Right lobe of liver (tissue), 4 donors: ENCODE measurements around the gene RBM22.

Experiments used
- POLR2A ChIP-seq: fragments of 450-650 bp; IDR thresholded peaks from one replicate; pipeline ENCODE4 v1.6.1; 2017; ENCODE audit warnings: antibody characterized with exemption, mild to moderate bottlenecking
- TF ChIP-seq, protein P1 (sequence below), 4 donors: fragments of 200-600 bp in 3 of 4; fragments of 450-650 bp in 1 of 4; IDR thresholded peaks; one replicate each; pipeline versions ENCODE4 v1.5.1 to v1.8.0; 2016 to 2022; ENCODE audit warnings: antibody characterized with exemption in 4 of 4, mild to moderate bottlenecking in 2 of 4
- donor health status: DM: no; HTN: no; CAD: no.
- donor health status: DM: no; HTN: no; CAD: no.
- donor health status: DM: no; HTN: yes; CAD: no.

DNA sequence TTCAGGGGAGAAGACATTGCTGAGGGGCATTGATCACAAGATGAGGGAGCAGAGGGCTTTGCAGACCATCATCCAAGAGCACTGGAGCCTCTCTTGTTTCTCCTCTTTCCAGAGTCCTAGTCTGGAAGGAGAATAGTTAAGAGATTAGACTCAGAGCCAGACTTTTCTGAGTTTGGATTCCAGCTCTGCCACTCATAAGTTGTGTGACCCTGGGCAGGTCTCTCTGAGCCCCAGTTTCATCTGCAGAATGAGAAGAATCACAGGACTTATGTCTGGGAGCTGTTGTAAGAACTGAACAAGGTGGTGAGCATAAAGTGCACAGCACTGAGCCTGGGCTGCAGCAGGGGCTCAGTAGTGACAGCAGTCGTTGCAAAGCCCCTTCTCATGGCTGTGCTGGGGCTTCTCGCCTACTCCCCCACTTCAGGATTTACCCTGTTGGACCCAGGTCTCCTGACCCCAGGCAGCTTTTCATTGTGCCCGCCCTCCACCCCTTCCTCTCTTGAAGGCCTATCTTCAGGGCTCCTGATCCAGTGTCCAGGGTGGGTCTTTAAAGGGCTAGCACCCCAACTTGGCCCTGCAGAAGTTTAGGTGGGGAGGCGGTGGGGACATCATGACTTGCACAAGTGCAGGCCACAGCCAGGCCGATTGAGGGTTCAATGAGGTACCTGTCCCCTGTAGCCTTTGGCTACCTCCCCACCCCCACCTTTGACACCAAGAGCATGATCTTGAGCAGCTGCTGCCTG, 58.9 kb downstream of the RBM22 start:
- TF ChIP-seq, protein P1, sequence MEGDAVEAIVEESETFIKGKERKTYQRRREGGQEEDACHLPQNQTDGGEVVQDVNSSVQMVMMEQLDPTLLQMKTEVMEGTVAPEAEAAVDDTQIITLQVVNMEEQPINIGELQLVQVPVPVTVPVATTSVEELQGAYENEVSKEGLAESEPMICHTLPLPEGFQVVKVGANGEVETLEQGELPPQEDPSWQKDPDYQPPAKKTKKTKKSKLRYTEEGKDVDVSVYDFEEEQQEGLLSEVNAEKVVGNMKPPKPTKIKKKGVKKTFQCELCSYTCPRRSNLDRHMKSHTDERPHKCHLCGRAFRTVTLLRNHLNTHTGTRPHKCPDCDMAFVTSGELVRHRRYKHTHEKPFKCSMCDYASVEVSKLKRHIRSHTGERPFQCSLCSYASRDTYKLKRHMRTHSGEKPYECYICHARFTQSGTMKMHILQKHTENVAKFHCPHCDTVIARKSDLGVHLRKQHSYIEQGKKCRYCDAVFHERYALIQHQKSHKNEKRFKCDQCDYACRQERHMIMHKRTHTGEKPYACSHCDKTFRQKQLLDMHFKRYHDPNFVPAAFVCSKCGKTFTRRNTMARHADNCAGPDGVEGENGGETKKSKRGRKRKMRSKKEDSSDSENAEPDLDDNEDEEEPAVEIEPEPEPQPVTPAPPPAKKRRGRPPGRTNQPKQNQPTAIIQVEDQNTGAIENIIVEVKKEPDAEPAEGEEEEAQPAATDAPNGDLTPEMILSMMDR (IDR thresholded peaks at IDR 0.05): no peak
- TF ChIP-seq POLR2A: no peak
